Ascending aorta (tissue), 2 donors: Measurements from ENCODE around the gene ARPC1B. TPM values are rescaled to one million over a fixed set of nuclear protein-coding genes. Genes with fewer than 3 reads are reported as not detected.
A peak's percentile ranks its signal among the peaks of the same experiment; 100 is the strongest.
"Not testable (repeated sequence)": the region's sequence is repeated elsewhere in the genome, so short reads cannot be mapped to it uniquely, and the experiment has no call there.

Experiments
- DNase-seq, 2 donors: peaks; one replicate each; pipeline ENCODE4 v3.0.0-alpha.2; 2019; ENCODE audit warnings: low spot score in 2 of 2
- H3K27ac ChIP-seq, 2 donors: fragments of 200-600 bp; sonication (generic); one replicate each; pipeline ENCODE4 v1.5.1; 2016 to 2017; ENCODE audit warnings: mild to moderate bottlenecking in 1 of 2
- H3K27me3 ChIP-seq: fragments of 200-600 bp; sonication (generic); one replicate; pipeline ENCODE4 v1.5.1; 2017
- H3K36me3 ChIP-seq, 2 donors: fragments of 200-600 bp; sonication (generic); one replicate each; pipeline ENCODE4 v1.5.1; 2016
- H3K4me1 ChIP-seq, 2 donors: fragments of 200-600 bp; sonication (generic); one replicate each; pipeline ENCODE4 v1.5.1; 2016 to 2017; ENCODE audit warnings: mild to moderate bottlenecking in 1 of 2
- H3K4me3 ChIP-seq, 2 donors: fragments of 200-600 bp; sonication (generic); one replicate each; pipeline ENCODE4 v1.5.1; 2016 to 2017; ENCODE audit warnings: mild to moderate bottlenecking in 1 of 2
- H3K9me3 ChIP-seq, 2 donors: fragments of 200-600 bp; sonication (generic); one replicate each; pipeline ENCODE4 v1.5.1; 2016
- CTCF ChIP-seq, 3 experiments: fragments of 200-600 bp in 2 of 3; fragments of 450-650 bp in 1 of 3; sonication (generic) in 2 of 3; IDR thresholded peaks; one replicate each; pipeline ENCODE4 v1.5.1; 2016 to 2019; ENCODE audit warnings: antibody characterized with exemption in 3 of 3, mild to moderate bottlenecking in 1 of 3, moderate library complexity in 1 of 3
- intact Hi-C: fragments of 100-400 bp; cut with DNase I; formaldehyde crosslinking; loops from one replicate; pipeline ENCODE4 v1.15.1; 2023
- total RNA-seq: library from RNA; depleted of rRNA; stranded (reverse); fragments of >200 nt; gene quantifications from one replicate; pipeline ENCODE4 v1.1.0, GENCODE V29; 2016

Gene ARPC1B
- total RNA-seq, 1 donor from 2014 or later, result 360 TPM

DNA sequence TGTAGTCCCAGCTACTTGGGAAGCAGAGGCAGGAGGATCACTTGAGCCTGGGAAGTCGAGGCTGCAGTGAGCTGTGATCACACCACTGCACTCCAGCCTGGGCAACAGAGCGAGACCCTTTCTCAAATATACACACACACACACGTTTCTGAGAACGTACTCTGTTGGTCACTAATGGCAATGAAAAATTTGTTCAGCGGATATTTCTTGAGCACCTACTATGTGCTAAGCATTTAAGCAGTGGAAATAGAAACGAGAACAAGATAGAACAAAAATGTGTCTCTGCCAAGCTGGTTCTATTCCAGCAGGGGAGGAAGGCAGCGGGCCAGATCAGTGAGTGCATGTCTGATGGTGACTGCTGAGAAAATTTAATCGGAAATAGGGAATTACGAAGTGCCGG is 8.7 kb downstream of the ARPC1B start:
- H3K27me3 ChIP-seq, result no peaks in the 10 kb centered on the region
- H3K9me3 ChIP-seq, result no peaks in the 10 kb centered on the region
- intact Hi-C loops, result no loop called here
- no peak overlapping the region for H3K4me3 ChIP-seq
- H3K27ac ChIP-seq, result no peak overlapping the region
- TF ChIP-seq CTCF (IDR thresholded peaks at IDR 0.05), result no peak
- H3K36me3 ChIP-seq, result peaks cover 20 to 23% of the 10 kb centered on the region in 2 donors
- DNase-seq, result no peak
- peaks cover 19 to 30% of the 10 kb centered on the region in 2 donors for H3K4me1 ChIP-seq

- intact Hi-C loops, result no loop called here
- H3K36me3 ChIP-seq, result peaks cover 25 to 27% of the 10 kb centered on the region in 2 donors
- no peaks in the 10 kb centered on the region for H3K27me3 ChIP-seq
- no peak overlapping the region for H3K4me3 ChIP-seq
- H3K27ac ChIP-seq, result no peak overlapping the region
- peaks cover 19 to 29% of the 10 kb centered on the region in 2 donors for H3K4me1 ChIP-seq
- TF ChIP-seq CTCF (IDR thresholded peaks at IDR 0.05), result no peak
- H3K9me3 ChIP-seq, result no peaks in the 10 kb centered on the region
- DNase-seq, result no peak
Observed at GRCh38 chr7:99383791-99384370, 9.4 kb downstream of the ARPC1B start.

DNA sequence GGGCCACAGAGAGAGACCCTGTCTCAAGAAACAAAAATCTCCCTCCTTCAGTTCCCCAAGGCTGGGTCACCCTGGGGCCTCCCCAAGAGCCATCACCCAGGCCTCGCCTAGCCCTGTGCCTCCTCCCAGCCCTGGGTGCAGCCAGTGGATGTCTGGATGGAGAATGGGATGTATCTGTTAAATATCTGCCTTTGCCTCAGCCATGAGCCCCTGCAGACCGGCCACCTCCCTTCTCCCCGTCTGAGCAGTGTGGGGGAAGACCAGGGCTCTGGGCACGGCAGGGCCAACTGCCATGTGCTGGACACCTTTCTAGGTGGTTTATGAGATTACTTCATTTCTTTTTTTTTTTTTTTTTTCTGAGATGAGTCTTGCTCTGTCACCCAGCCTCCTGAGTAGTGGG is 10.0 kb downstream of the ARPC1B start:
- Histone ChIP-seq H3K27ac (no peak overlapping the region), H3K4me1 (peaks cover 17 to 24% of the 10 kb centered on the region in 2 donors), H3K9me3 (no peaks in the 10 kb centered on the region), H3K36me3 (peaks cover 32 to 34% of the 10 kb centered on the region in 2 donors), H3K27me3 (no peaks in the 10 kb centered on the region), H3K4me3 (no peak overlapping the region)
- no peak for TF ChIP-seq CTCF (IDR thresholded peaks at IDR 0.05)
- intact Hi-C loops, result no loop called here
- no peak for DNase-seq

DNA sequence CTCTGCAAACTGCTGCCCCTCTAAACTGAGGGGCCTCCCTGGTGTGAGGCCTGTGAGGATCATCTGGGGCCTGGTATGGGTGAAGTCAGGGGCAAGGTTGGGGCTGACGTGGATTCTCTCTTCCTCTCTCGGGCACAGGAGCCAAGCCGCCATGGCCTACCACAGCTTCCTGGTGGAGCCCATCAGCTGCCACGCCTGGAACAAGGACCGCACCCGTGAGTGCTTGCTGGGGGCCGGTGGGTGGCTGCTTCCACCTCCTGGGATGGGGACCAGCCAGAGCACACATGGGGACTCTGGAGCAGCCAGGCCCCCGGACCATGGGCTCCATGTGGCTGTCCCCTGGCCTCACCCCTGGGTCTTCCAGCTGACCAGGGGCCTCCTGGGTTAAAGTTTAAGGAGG is 11.0 kb downstream of the ARPC1B start:
- Histone ChIP-seq H3K36me3 (peaks cover 42 to 44% of the 10 kb centered on the region in 2 donors), H3K4me3 (no peak overlapping the region), H3K27me3 (no peaks in the 10 kb centered on the region), H3K9me3 (no peaks in the 10 kb centered on the region), H3K27ac (no peak overlapping the region), H3K4me1 (peaks cover 6 to 13% of the 10 kb centered on the region in 2 donors)
- intact Hi-C loops, result no loop called here
- TF ChIP-seq CTCF (IDR thresholded peaks at IDR 0.05), result no peak
- no peak for DNase-seq

DNA sequence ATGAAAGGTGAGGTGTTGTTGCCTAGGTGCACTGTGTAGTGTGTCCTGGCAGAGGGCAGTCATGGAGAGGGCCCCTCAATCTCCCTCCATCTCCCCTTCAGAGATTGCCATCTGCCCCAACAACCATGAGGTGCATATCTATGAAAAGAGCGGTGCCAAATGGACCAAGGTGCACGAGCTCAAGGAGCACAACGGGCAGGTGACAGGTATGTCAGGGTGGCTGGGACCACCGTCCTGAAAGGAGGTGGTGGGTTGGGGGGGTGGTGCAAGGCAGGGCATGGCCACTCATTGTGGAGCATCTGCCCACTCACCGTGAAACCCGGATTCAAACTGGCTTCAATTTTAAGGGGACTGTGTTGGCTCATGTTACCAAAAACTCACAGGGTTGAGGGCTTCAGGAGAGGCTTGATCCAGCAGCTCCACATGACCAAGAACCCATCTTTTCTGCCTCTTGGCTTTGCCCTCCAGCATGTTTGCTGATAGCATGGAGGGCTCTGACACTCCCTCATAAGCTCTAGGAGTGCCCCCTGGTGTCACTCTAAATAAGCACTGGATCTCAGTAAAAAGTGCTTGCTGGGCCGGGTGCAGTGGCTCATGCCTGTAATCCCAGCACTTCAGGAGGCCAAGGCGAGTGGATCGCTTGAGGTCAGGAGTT is 12.2 kb downstream of the ARPC1B start:
- no peaks in the 10 kb centered on the region for H3K27me3 ChIP-seq
- no peak overlapping the region for H3K27ac ChIP-seq
- peaks cover 0 to 3% of the 10 kb centered on the region in 2 donors for H3K4me1 ChIP-seq
- no peak for DNase-seq
- H3K4me3 ChIP-seq, result no peak overlapping the region
- H3K36me3 ChIP-seq, result peaks cover 52 to 54% of the 10 kb centered on the region in 2 donors
- intact Hi-C loops, result no loop called here
- TF ChIP-seq CTCF (IDR thresholded peaks at IDR 0.05), result peak in 1 of 3 experiments; percentile 28
- no peaks in the 10 kb centered on the region for H3K9me3 ChIP-seq

- DNase-seq, H3K27me3 ChIP-seq, H3K27ac ChIP-seq, H3K4me1 ChIP-seq, H3K9me3 ChIP-seq, H3K4me3 ChIP-seq, intact Hi-C loops: not testable (repeated sequence)
- peaks cover 52 to 54% of the 10 kb centered on the region in 2 donors for H3K36me3 ChIP-seq
Observed at GRCh38 chr7:99387239-99387635, 12.7 kb downstream of the ARPC1B start.
